K562 (cell line): ENCODE results near the gene XPR1. TPM values are rescaled to one million over a fixed set of nuclear protein-coding genes. Genes with fewer than 3 reads are reported as not detected.

Experiments used
- ARID4B ChIP-seq: sonication (generic); formaldehyde crosslinking; IDR thresholded peaks from 2 replicates; pipeline ENCODE4 v1.8.0; 2022; ENCODE audit warnings: mild to moderate bottlenecking, missing genetic modification reagents
- BRF1 ChIP-seq: IDR thresholded peaks from 3 replicates; pipeline ENCODE4 v1.6.1; 2011; ENCODE audit warnings: borderline replicate concordance, mild to moderate bottlenecking; ENCODE audit not compliant: insufficient read length; ENCODE audit errors: extremely low read depth
- CGGBP1 ChIP-seq: fragments of 250-450 bp; sonication (Bioruptor Pico); IDR thresholded peaks from 2 replicates; pipeline ENCODE4 v1.9.0; 2021; ENCODE audit warnings: mild to moderate bottlenecking
- HDAC8 ChIP-seq: fragments of 450-650 bp; IDR thresholded peaks from 2 replicates; pipeline ENCODE4 v1.6.1; 2016; ENCODE audit warnings: mild to moderate bottlenecking, missing genetic modification characterization, moderate library complexity, missing compliant biosample characterization
- MEF2A ChIP-seq: IDR thresholded peaks from 2 replicates; pipeline ENCODE4 v1.6.1; 2011; ENCODE audit warnings: low read depth, mild to moderate bottlenecking, low read length, moderate library complexity; ENCODE audit not compliant: control insufficient read depth
- MGA ChIP-seq: fragments of 450-650 bp; IDR thresholded peaks from 2 replicates; pipeline ENCODE4 v1.6.1; 2016; ENCODE audit warnings: mild to moderate bottlenecking, moderate library complexity
- RBBP5 ChIP-seq: fragments of 200-600 bp; sonication (generic); IDR thresholded peaks from 2 replicates; pipeline ENCODE4 v1.6.1; 2012; ENCODE audit warnings: borderline replicate concordance, mild to moderate bottlenecking, low read length, control low read depth, inconsistent platforms; ENCODE audit not compliant: insufficient read depth, poor library complexity, severe bottlenecking
- RBM14 ChIP-seq: fragments of 200-400 bp; formaldehyde crosslinking; IDR thresholded peaks from 2 replicates; pipeline ENCODE4 v1.6.1; 2018; ENCODE audit warnings: low read depth, mild to moderate bottlenecking, low read length, moderate library complexity, borderline replicate concordance; ENCODE audit not compliant: insufficient read depth
- SAFB2 ChIP-seq: fragments of 200-400 bp; formaldehyde crosslinking; IDR thresholded peaks from 2 replicates; pipeline ENCODE4 v1.6.1; 2018; ENCODE audit warnings: borderline replicate concordance, low read length, low read depth, moderate library complexity; ENCODE audit not compliant: severe bottlenecking
- ZNF311 ChIP-seq: fragments of 250-450 bp; sonication (Bioruptor Pico); IDR thresholded peaks from 2 replicates; pipeline ENCODE4 v1.4.0; 2020; ENCODE audit warnings: mild to moderate bottlenecking, moderate library complexity
- polyA plus RNA-seq, 8 experiments: library from polyadenylated mRNA; depleted of rRNA in 4 of 8; stranded (reverse) in 5 of 8; unstranded in 3 of 8; fragments of >200 nt; fragmentation: Nextera tagmentation in 2 of 8; fragmentation: Illumina TruSeq in 1 of 8; extraction: Ambion mirVana in 2 of 8; extraction: Trizol in 1 of 8; gene quantifications; 2 replicates each; pipeline versions ENCODE4 v1.2.1 to v1.2.3, GENCODE V29; 2011 to 2014; ENCODE audit warnings: inconsistent platforms in 1 of 8, missing spikeins in 1 of 8
- total RNA-seq, 7 experiments: library from RNA; depleted of rRNA in 6 of 7; stranded (reverse); fragments of >200 nt in 6 of 7; fragmentation: Illumina TruSeq in 2 of 7; extraction: Trizol in 2 of 7; gene quantifications; 2 replicates each; pipeline versions ENCODE4 v1.2.1 to v1.2.3, GENCODE V29; 2011 to 2021; ENCODE audit warnings: low replicate concordance in 1 of 7

XPR1 gene
- total and polyA plus RNA-seq, 9 of the 15 experiments (the other 6 are each of a cell fraction or from before 2014, with no cell fraction given), result 3.0 to 66.2 (median 38.6) TPM

GRCh38 chr1:180603223-180603849 lies 28.5 kb upstream of the XPR1 start (continued):
- TF ChIP-seq MGA (peak; percentile 31; the same call in 1 of the 2 replicates), RBM14 (no peak), SAFB2 (no peak), BRF1 (no peak), RBBP5 (no peak), MEF2A (no peak), CGGBP1 (CRISPR knock-in tag) (no peak), ARID4B (0 out of 2 replicates have a peak, but pooled peaks have one; percentile 34), ZNF311 (CRISPR knock-in tag) (no peak), HDAC8 (tag) (no peak)
